Stomach (tissue), 9 donors: ENCODE measurements around the gene CHST6. TPM values are rescaled to one million over a fixed set of nuclear protein-coding genes. Genes with fewer than 3 reads are reported as not detected.

ENCODE experiments used
- DNase-seq, 2 donors: peaks; one replicate each; pipeline versions ENCODE4 v3.0.0 to v3.0.0-alpha.2; 2013 to 2019
- H3K27ac ChIP-seq, 5 donors: fragments of 200-600 bp in 4 of 5; sonication (generic) in 4 of 5; one replicate each; pipeline ENCODE4 v1.5.1; 2013 to 2019; ENCODE audit warnings: mild to moderate bottlenecking in 1 of 5, moderate library complexity in 1 of 5
- H3K27me3 ChIP-seq, 3 donors: fragments of 200-600 bp; sonication (generic); one replicate each; pipeline ENCODE4 v1.5.1; 2017 to 2019; ENCODE audit warnings: mixed run types in 1 of 3
- H3K36me3 ChIP-seq, 4 donors: fragments of 200-600 bp; sonication (generic); 1 replicate in 3 of 4; 2 replicates in 1 of 4; pipeline ENCODE4 v1.5.1; 2016 to 2019
- H3K4me1 ChIP-seq, 4 donors: fragments of 200-600 bp; sonication (generic); one replicate each; pipeline ENCODE4 v1.5.1; 2016 to 2019
- H3K4me3 ChIP-seq, 4 donors: fragments of 200-600 bp; sonication (generic) in 3 of 4; one replicate each; pipeline ENCODE4 v1.5.1; 2016 to 2019; ENCODE audit warnings: mild to moderate bottlenecking in 1 of 4
- H3K9me3 ChIP-seq, 4 donors: fragments of 200-600 bp; sonication (generic); one replicate each; pipeline ENCODE4 v1.5.1; 2016 to 2019
- CTCF ChIP-seq, 7 experiments: fragments of 450-650 bp in 4 of 7; fragments of 200-600 bp in 3 of 7; sonication (generic) in 3 of 7; IDR thresholded peaks; one replicate each; pipeline ENCODE4 v1.5.1; 2016 to 2019; ENCODE audit warnings: antibody characterized with exemption in 7 of 7, control low read depth in 2 of 7, mild to moderate bottlenecking in 1 of 7
- EP300 ChIP-seq: sonication (generic); formaldehyde crosslinking; IDR thresholded peaks from one replicate; pipeline ENCODE4 v1.6.1; 2017; ENCODE audit warnings: antibody characterized with exemption
- POLR2A ChIP-seq, 4 donors: fragments of 450-650 bp; IDR thresholded peaks; one replicate each; pipeline ENCODE4 v1.6.1; 2016; ENCODE audit warnings: antibody characterized with exemption in 4 of 4, control low read depth in 2 of 4, mild to moderate bottlenecking in 1 of 4, moderate library complexity in 1 of 4
- POLR2AphosphoS5 ChIP-seq, 3 donors: sonication (generic); formaldehyde crosslinking; IDR thresholded peaks; one replicate each; pipeline ENCODE4 v1.6.1; 2016; ENCODE audit warnings: antibody characterized with exemption in 3 of 3
- WGBS, 5 donors: extraction: QIAGEN DNeasy Blood & Tissue Kit in 3 of 5; methylation state at CpG; one replicate each; pipeline versions ENCODE4 v1.1.5 to v1.1.7; 2013 to 2018; 5-methylcytosine and 5-hydroxymethylcytosine counted together
- intact Hi-C: fragments of 100-400 bp; cut with DNase I; formaldehyde crosslinking; loops from one replicate; pipeline ENCODE4 v1.15.1; 2023; ENCODE audit warnings: low total_unique reads
- polyA plus RNA-seq, 3 donors: library from polyadenylated mRNA; stranded (reverse); fragments of 200-250 nt; gene quantifications; one replicate each; pipeline ENCODE4 v1.2.3, GENCODE V29; 2013
- total RNA-seq, 5 donors: library from RNA; depleted of rRNA; stranded (reverse); fragments of >200 nt; gene quantifications; one replicate each; pipeline versions ENCODE4 v1.1.0 to v1.2.3, GENCODE V29; 2014 to 2016
- donor health status: healthy with polysubstance abuse.
- donor health status: Bipolar disorder and iron deficiency.
- donor health status: healthy.

The CHST6 gene
- total and polyA plus RNA-seq, 8 donors = 0.23 to 0.73 (median 0.29) TPM; not detected in 5

- Histone ChIP-seq H3K4me3 (no peak overlapping the region), H3K36me3 (no peaks in the 10 kb centered on the region), H3K27me3 (peaks cover 0 to 51% (median 25%) of the 10 kb centered on the region in 3 donors), H3K9me3 (no peaks in the 10 kb centered on the region), H3K27ac (no peak overlapping the region), H3K4me1 (peaks cover 11 to 16% (median 12%) of the 10 kb centered on the region in 4 donors)
- TF ChIP-seq EP300 (no peak), POLR2A (IDR thresholded peaks at IDR 0.05) (no peak), CTCF (IDR thresholded peaks at IDR 0.05) (no peak), POLR2AphosphoS5 (IDR thresholded peaks at IDR 0.05) (no peak)
- DNase-seq = peak in 1 of 2 donors; percentile 55
- intact Hi-C loops = no loop called here
- 80 to 95% (median 90%) methylated on average over 1 of the region's 1 CpG for WGBS, 5 donors
These were observed 3.4 kb downstream of the CHST6 start for GRCh38 chr16:75491876-75492275.

- DNase-seq = no peak
- Histone ChIP-seq H3K27me3 (peaks cover 0 to 36% (median 4%) of the 10 kb centered on the region in 3 donors), H3K4me1 (no peaks in the 10 kb centered on the region), H3K4me3 (no peak overlapping the region), H3K27ac (no peak overlapping the region), H3K9me3 (no peaks in the 10 kb centered on the region), H3K36me3 (no peaks in the 10 kb centered on the region)
- intact Hi-C loops = no loop called here
- TF ChIP-seq POLR2A (IDR thresholded peaks at IDR 0.05) (no peak), CTCF (IDR thresholded peaks at IDR 0.05) (no peak), POLR2AphosphoS5 (IDR thresholded peaks at IDR 0.05) (no peak), EP300 (no peak)
- 83 to 96% (median 92%) methylated on average over 2 of the region's 2 CpGs for WGBS, 5 donors
These were observed 6.9 kb downstream of the CHST6 start for GRCh38 chr16:75488322-75488721.

- Histone ChIP-seq H3K36me3 (no peaks in the 10 kb centered on the region), H3K9me3 (no peaks in the 10 kb centered on the region), H3K4me1 (no peaks in the 10 kb centered on the region), H3K4me3 (no peak overlapping the region), H3K27me3 (peaks cover 0 to 20% (median 2%) of the 10 kb centered on the region in 3 donors), H3K27ac (no peak overlapping the region)
- WGBS, 5 donors = 61 to 80% (median 72%) methylated on average over 2 of the region's 2 CpGs
- TF ChIP-seq POLR2A (IDR thresholded peaks at IDR 0.05) (no peak), EP300 (no peak), CTCF (IDR thresholded peaks at IDR 0.05) (no peak), POLR2AphosphoS5 (IDR thresholded peaks at IDR 0.05) (no peak)
- no peak for DNase-seq
- intact Hi-C loops = no loop called here
These were observed 8.4 kb downstream of the CHST6 start for GRCh38 chr16:75486676-75487313.

GRCh38 chr16:75486014-75486675 is 9.1 kb downstream of the CHST6 start:
- DNase-seq = peak in 1 of 2 donors; percentile 53
- H3K4me1 ChIP-seq = no peaks in the 10 kb centered on the region
- H3K9me3 ChIP-seq = no peaks in the 10 kb centered on the region
- H3K4me3 ChIP-seq = no peak overlapping the region
- H3K27me3 ChIP-seq = peaks cover 0 to 18% (median 0%) of the 10 kb centered on the region in 3 donors
- TF ChIP-seq POLR2AphosphoS5 (IDR thresholded peaks at IDR 0.05) = no peak
- TF ChIP-seq CTCF (IDR thresholded peaks at IDR 0.05) = no peak
- H3K36me3 ChIP-seq = no peaks in the 10 kb centered on the region
- H3K27ac ChIP-seq = no peak overlapping the region
- WGBS, 5 donors = 56 to 74% (median 69%) methylated on average over 9 of the region's 9 CpGs
- intact Hi-C loops = no loop called here
